Activated CD4-positive, alpha-beta T cell treated with anti-CD3 and anti-CD28 coated beads, Interleukin-2, amount 10 ng/mL, durations not matched to agents 7 days and 5 days (primary cell): Measurements from ENCODE around the gene ICAM5. TPM values are rescaled to one million over a fixed set of nuclear protein-coding genes. Genes with fewer than 3 reads are reported as not detected.
A peak's percentile ranks its signal among the peaks of the same experiment; 100 is the strongest.
"Not testable (repeated sequence)": the region's sequence is repeated elsewhere in the genome, so short reads cannot be mapped to it uniquely, and the experiment has no call there.

Source experiments
- CTCF ChIA-PET: fragments of 350-600 bp; sonication (Branson Sonifier 250); formaldehyde crosslinking; loops from one replicate; lab custom pipeline; 2021; ENCODE audit warnings: antibody characterized with exemption; lab: Charles Lee
- POLR2A ChIA-PET: fragments of 350-600 bp; sonication (Branson Sonifier 250); formaldehyde crosslinking; loops from one replicate; lab custom pipeline; 2021; ENCODE audit warnings: antibody characterized with exemption; lab: Charles Lee
- DNase-seq: peaks from one replicate; pipeline ENCODE4 v3.0.0-alpha.2; 2020
- H3K27ac Mint-ChIP-seq: one replicate; pipeline ENCODE4 v1.8.0; 2021; ENCODE audit warnings: mild to moderate bottlenecking, moderate library complexity, mixed read lengths
- H3K27me3 Mint-ChIP-seq: one replicate; pipeline ENCODE4 v1.8.0; 2021; ENCODE audit warnings: mixed read lengths
- H3K36me3 Mint-ChIP-seq: one replicate; pipeline ENCODE4 v1.8.0; 2021; ENCODE audit warnings: low read depth, mixed read lengths
- H3K4me1 Mint-ChIP-seq: one replicate; pipeline ENCODE4 v1.8.0; 2021; ENCODE audit warnings: mixed read lengths
- H3K4me3 Mint-ChIP-seq: one replicate; pipeline ENCODE4 v1.8.0; 2021; ENCODE audit warnings: mild to moderate bottlenecking, moderate library complexity, mixed read lengths
- H3K9me3 Mint-ChIP-seq: one replicate; pipeline ENCODE4 v1.8.0; 2021; ENCODE audit warnings: mixed read lengths
- total RNA-seq, 2 experiments: library from RNA; stranded (reverse); gene quantifications; one replicate each; pipeline ENCODE4 v1.2.3, GENCODE V29; 2021

The ICAM5 gene
- total RNA-seq: under 1 TPM; 0.12 to 0.17 TPM

- peaks cover 81% of the 10 kb centered on the region for H3K4me1 Mint-ChIP-seq
- no peak for DNase-seq
- H3K9me3 Mint-ChIP-seq: no peaks in the 10 kb centered on the region
- peak within 1 kb of the TSS; percentile 74 for H3K27ac Mint-ChIP-seq
- H3K27me3 Mint-ChIP-seq: peaks cover 69% of the 10 kb centered on the region
- H3K4me3 Mint-ChIP-seq: peak within 1 kb of the TSS; percentile 66
- H3K36me3 Mint-ChIP-seq: peaks cover 21% of the 10 kb centered on the region
- ChIA-PET CTCF (interaction anchor here (0.5 to 5.9 kb wide), 13 partner anchors 11 to 442 kb away, joined by 3 to 66 read pairs (median 5); partner anchors contain the start of genes CDC37, ICAM1 and RAVER1), POLR2A (interaction anchor here (0.6 kb wide), 1 partner anchor 99 kb away, joined by 4 read pairs; no protein-coding TSS in a partner anchor)
These were observed at the start of gene ICAM5 for GRCh38 chr19:10289836-10290356. Gene ICAM5, plus strand, starts transcription at chr19:10289952. Its CDS starts 92 bp downstream, at chr19:10290044.

- H3K27me3 Mint-ChIP-seq, H3K27ac Mint-ChIP-seq, H3K36me3 Mint-ChIP-seq, POLR2A ChIA-PET, H3K4me3 Mint-ChIP-seq, DNase-seq, H3K9me3 Mint-ChIP-seq, H3K4me1 Mint-ChIP-seq: not testable (repeated sequence)
- CTCF ChIA-PET: interaction anchor here (1.2 kb wide), 1 partner anchor 9 kb away, joined by 3 read pairs; no protein-coding TSS in a partner anchor
These were observed 47.8 kb upstream of the ICAM5 start for GRCh38 chr19:10241826-10242449.

- DNase-seq: no peak
- Mint-ChIP-seq H3K27me3 (no peaks in the 10 kb centered on the region), H3K4me1 (no peaks in the 10 kb centered on the region), H3K27ac (no peak overlapping the region), H3K9me3 (no peaks in the 10 kb centered on the region), H3K4me3 (no peak overlapping the region), H3K36me3 (no peaks in the 10 kb centered on the region)
- POLR2A ChIA-PET: no interaction called here
- CTCF ChIA-PET: interaction anchor here (1.0 to 1.5 kb wide), 2 partner anchors 26 to 173 kb away, joined by 3 read pairs; no protein-coding TSS in a partner anchor
These were observed 46.1 kb upstream of the ICAM5 start for GRCh38 chr19:10243606-10244005.

GRCh38 chr19:10245189-10245939, 44.4 kb upstream of the ICAM5 start:
- no peak overlapping the region for H3K27ac Mint-ChIP-seq
- H3K4me1 Mint-ChIP-seq: peaks cover 3% of the 10 kb centered on the region
- no peaks in the 10 kb centered on the region for H3K9me3 Mint-ChIP-seq
- H3K4me3 Mint-ChIP-seq: no peak overlapping the region
- ChIA-PET CTCF (interaction anchor here (0.6 to 1.4 kb wide), 5 partner anchors 10 to 327 kb away, joined by 3 to 6 read pairs (median 4); partner anchors contain the start of gene CDC37), POLR2A (no interaction called here)
- no peaks in the 10 kb centered on the region for H3K36me3 Mint-ChIP-seq
- H3K27me3 Mint-ChIP-seq: no peaks in the 10 kb centered on the region
- no peak for DNase-seq

GRCh38 chr19:10246511-10246910, 43.2 kb upstream of the ICAM5 start:
- no peak overlapping the region for H3K27ac Mint-ChIP-seq
- no peak for DNase-seq
- H3K9me3 Mint-ChIP-seq: no peaks in the 10 kb centered on the region
- no peak overlapping the region for H3K4me3 Mint-ChIP-seq
- H3K4me1 Mint-ChIP-seq: peaks cover 8% of the 10 kb centered on the region
- ChIA-PET CTCF (interaction anchor here (0.7 to 1.9 kb wide), 3 partner anchors 10 to 328 kb away, joined by 3 to 7 read pairs (median 5); partner anchors contain the start of gene CDC37), POLR2A (no interaction called here)
- no peaks in the 10 kb centered on the region for H3K27me3 Mint-ChIP-seq
- H3K36me3 Mint-ChIP-seq: no peaks in the 10 kb centered on the region

- Mint-ChIP-seq H3K27ac (peak within 1 kb of the TSS; percentile 99), H3K36me3 (peaks cover 28% of the 10 kb centered on the region), H3K9me3 (no peaks in the 10 kb centered on the region), H3K4me3 (peak within 1 kb of the TSS; percentile 96), H3K27me3 (no peaks in the 10 kb centered on the region), H3K4me1 (peaks cover 31% of the 10 kb centered on the region)
- POLR2A ChIA-PET: interaction anchor here (0.5 kb wide), 1 partner anchor 128 kb away, joined by 3 read pairs; the partner anchor contains the start of gene TYK2
- CTCF ChIA-PET: interaction anchor here (1.2 to 2.3 kb wide), 2 partner anchors 16 to 19 kb away, joined by 3 to 16 read pairs; partner anchors contain the start of gene ICAM1
- DNase-seq: peak; percentile 99
These were observed 37.7 kb upstream of the ICAM5 start, which contains the start of gene MRPL4 for GRCh38 chr19:10251792-10252694. Gene MRPL4, plus strand, starts transcription at chr19:10252214. Its CDS starts 40 bp downstream, at chr19:10252254.

GRCh38 chr19:10252707-10253106, 37.0 kb upstream of the ICAM5 start:
- Mint-ChIP-seq H3K4me1 (peaks cover 31% of the 10 kb centered on the region), H3K36me3 (peaks cover 34% of the 10 kb centered on the region), H3K4me3 (peak overlapping the region; percentile 96), H3K9me3 (no peaks in the 10 kb centered on the region), H3K27ac (peak overlapping the region; percentile 99), H3K27me3 (no peaks in the 10 kb centered on the region)
- CTCF ChIA-PET: no interaction called here
- no peak for DNase-seq
- POLR2A ChIA-PET: no interaction called here

- Mint-ChIP-seq H3K4me3 (no peak overlapping the region), H3K36me3 (peaks cover 44% of the 10 kb centered on the region)
- POLR2A ChIA-PET: no interaction called here
These were observed 35.5 kb upstream of the ICAM5 start for GRCh38 chr19:10254244-10254643.

GRCh38 chr19:10255358-10255757, 34.4 kb upstream of the ICAM5 start:
- no peaks in the 10 kb centered on the region for H3K9me3 Mint-ChIP-seq
- POLR2A ChIA-PET: no interaction called here
- H3K27me3 Mint-ChIP-seq: no peaks in the 10 kb centered on the region
- CTCF ChIA-PET: interaction anchor here (0.8 to 9.3 kb wide), 3 partner anchors 14 to 159 kb away, joined by 3 to 148 read pairs (median 4); no protein-coding TSS in a partner anchor
- peaks cover 40% of the 10 kb centered on the region for H3K4me1 Mint-ChIP-seq
- no peak for DNase-seq
- no peak overlapping the region for H3K27ac Mint-ChIP-seq
- no peak overlapping the region for H3K4me3 Mint-ChIP-seq
- peaks cover 47% of the 10 kb centered on the region for H3K36me3 Mint-ChIP-seq

More at GRCh38 chr19:10254244-10254643, 35.5 kb upstream of the ICAM5 start:
- H3K27ac Mint-ChIP-seq: peak overlapping the region; percentile 25
- no peaks in the 10 kb centered on the region for H3K9me3 Mint-ChIP-seq
- no peak for DNase-seq
- peaks cover 37% of the 10 kb centered on the region for H3K4me1 Mint-ChIP-seq
- CTCF ChIA-PET: interaction anchor here (0.8 to 9.3 kb wide), 4 partner anchors 15 to 162 kb away, joined by 3 to 148 read pairs (median 4); no protein-coding TSS in a partner anchor
- no peaks in the 10 kb centered on the region for H3K27me3 Mint-ChIP-seq

- Mint-ChIP-seq H3K36me3 (peaks cover 47% of the 10 kb centered on the region), H3K27me3 (no peaks in the 10 kb centered on the region), H3K4me3 (no peak overlapping the region), H3K4me1 (peaks cover 37% of the 10 kb centered on the region), H3K27ac (no peak overlapping the region), H3K9me3 (no peaks in the 10 kb centered on the region)
- POLR2A ChIA-PET: no interaction called here
- DNase-seq: no peak
- CTCF ChIA-PET: interaction anchor here (1.0 to 9.3 kb wide), 2 partner anchors 13 to 134 kb away, joined by 4 to 148 read pairs; no protein-coding TSS in a partner anchor
These were observed 33.2 kb upstream of the ICAM5 start for GRCh38 chr19:10256551-10256950.

GRCh38 chr19:10256970-10257615, 32.7 kb upstream of the ICAM5 start:
- Mint-ChIP-seq H3K4me1 (peaks cover 35% of the 10 kb centered on the region), H3K27me3 (no peaks in the 10 kb centered on the region), H3K9me3 (no peaks in the 10 kb centered on the region), H3K27ac (peak overlapping the region; percentile 52), H3K36me3 (peaks cover 46% of the 10 kb centered on the region), H3K4me3 (no peak overlapping the region)
- ChIA-PET POLR2A (no interaction called here), CTCF (interaction anchor here (2.9 to 9.3 kb wide), 4 partner anchors 134 to 159 kb away, joined by 13 to 148 read pairs (median 18); partner anchors contain the start of gene CDC37)
- no peak for DNase-seq
